ENCODE measurements around the gene BLOC1S1. TPM values are rescaled to one million over a fixed set of nuclear protein-coding genes. Genes with fewer than 3 reads are reported as not detected.
A peak's percentile ranks its signal among the peaks of the same experiment; 100 is the strongest.

The BLOC1S1 gene
- total and polyA plus RNA-seq, 2 of the 4 experiments (the other 2 are of a cell fraction), result 128 to 285 TPM

DNA sequence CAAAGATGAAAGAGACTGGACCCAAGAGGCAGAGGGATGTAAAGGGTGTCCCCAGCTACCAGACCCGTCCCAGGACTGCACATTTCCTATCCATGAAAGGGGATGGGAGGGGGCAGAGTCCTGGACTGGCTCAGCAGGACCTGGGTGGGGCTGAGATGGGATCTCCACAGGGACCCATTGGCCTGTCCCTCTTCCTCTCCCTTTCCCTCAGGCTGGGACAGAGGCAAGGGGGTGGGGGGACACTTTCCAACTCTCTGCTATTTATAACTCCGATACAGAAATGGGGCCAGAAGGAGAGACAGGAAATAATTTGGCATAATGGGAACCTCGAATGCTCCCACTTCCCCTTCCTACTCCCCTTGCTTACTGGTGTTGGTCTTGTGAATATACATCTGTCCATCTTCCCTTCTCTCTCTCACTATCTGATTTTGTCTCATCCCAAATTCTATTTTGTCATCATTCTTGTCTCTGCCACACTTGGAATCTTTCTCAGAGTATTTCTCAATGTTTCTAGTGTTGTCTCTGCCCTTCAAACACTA lies 7.1 kb upstream of the BLOC1S1 start:
- CTCF ChIA-PET, result no interaction called here
- no peak overlapping the region for H3K14ac ChIP-seq (replicated peaks; ENCODE audit: low read depth, low read length)
- no peak overlapping the region for H2BK20ac ChIP-seq (ENCODE audit: low read depth, low read length)
- H3K9me3 ChIP-seq (ENCODE audit: control insufficient read depth, insufficient read depth, low read length), result no peaks in the 10 kb centered on the region
- no peaks in the 10 kb centered on the region for H3K79me1 ChIP-seq (ENCODE audit: low read depth in 1 of 2, low read length in 2 of 2)
- peaks cover 25% of the 10 kb centered on the region for H3K27me3 ChIP-seq (ENCODE audit: control insufficient read depth, insufficient read depth, low read length)
- DNase-seq (no peak), ATAC-seq (ENCODE audit: low read depth) (no peak)
- no peak overlapping the region for H4K91ac ChIP-seq (ENCODE audit: insufficient read depth, low read depth, low read length)
- no peak for TF ChIP-seq RFX5 (IDR thresholded peaks at IDR 0.05; ENCODE audit: low read depth, low read length)
- no peak for TF ChIP-seq MXI1 (IDR thresholded peaks at IDR 0.05; ENCODE audit: borderline replicate concordance, low read depth, low read length)
- TF ChIP-seq MAFK (IDR thresholded peaks at IDR 0.05; ENCODE audit: low read depth, low read length), result no peak
- no peak overlapping the region for H4K8ac ChIP-seq (ENCODE audit: low read depth in 2 of 2, low read length in 2 of 2)
- no peak overlapping the region for H3K4ac ChIP-seq (ENCODE audit: low read depth, low read length)
- no peaks in the 10 kb centered on the region for H4K20me1 ChIP-seq (ENCODE audit: insufficient read depth, low read length)
- WGBS, 2 experiments (ENCODE audit: extremely low coverage in 2 of 2, insufficient read length in 1 of 2), result no CpG with 5 or more reads among the region's 3 CpGs
- H3K4me1 ChIP-seq (ENCODE audit: control insufficient read depth, insufficient read depth, low read length), result peaks cover 10% of the 10 kb centered on the region; the same call in 1 of the 2 replicates
- H3K23ac ChIP-seq (ENCODE audit: low read depth, low read length), result no peak overlapping the region; the same call in 1 of the 2 replicates
- H2AK9ac ChIP-seq (replicated peaks; ENCODE audit: low read depth, low read length, poor library complexity), result no peak overlapping the region
- no peak overlapping the region for H3K27ac ChIP-seq (ENCODE audit: insufficient read depth, low read length)
- no peak overlapping the region for H3K18ac ChIP-seq (ENCODE audit: low read depth, low read length)
- BruUV-seq (replicated peaks), result no TSS peak
- H3K4me2 ChIP-seq (ENCODE audit: low read depth, low read length), result peak overlapping the region; percentile 98
- dilution Hi-C loops (cut with HindIII; ENCODE audit: low sequenced_read_pairs, unreplicated experiment) (no loop called here), intact Hi-C loops (cut with micrococcal nuclease) (no loop called here), in situ Hi-C loops (cut with MboI; ENCODE audit: low sequenced_read_pairs) (no loop called here)
- H2BK120ac ChIP-seq (ENCODE audit: low read depth, low read length), result no peak overlapping the region
- H2AK5ac ChIP-seq (ENCODE audit: low read depth, low read length), result 0 out of 2 replicates have a peak overlapping the region, but pooled peaks have one; percentile 4
- no peak overlapping the region; the same call in 1 of the 2 replicates for H3K4me3 ChIP-seq (ENCODE audit: insufficient read depth, low read depth, low read length)
- H4K5ac ChIP-seq (ENCODE audit: low read depth, low read length), result 0 out of 2 replicates have a peak overlapping the region, but pooled peaks have one; percentile 11
- no peaks in the 10 kb centered on the region for H3K36me3 ChIP-seq (ENCODE audit: control insufficient read depth, insufficient read depth, low read length)
- POLR2A ChIA-PET (ENCODE audit: unreplicated experiment), result no interaction called here
- H3K56ac ChIP-seq (ENCODE audit: extremely low read depth, insufficient read depth, low read length), result no peak overlapping the region
- no peak overlapping the region for H2BK5ac ChIP-seq (ENCODE audit: low read depth, low read length, poor library complexity, severe bottlenecking)
- peak overlapping the region; percentile 69 for H2AFZ ChIP-seq (replicated peaks; ENCODE audit: low read length, poor library complexity)
- no peak overlapping the region for H3K9ac ChIP-seq (ENCODE audit: low read depth, low read length)
- H3K9me1 ChIP-seq (ENCODE audit: insufficient read depth, low read length), result no peaks in the 10 kb centered on the region; the same call in 1 of the 2 replicates
- no peak overlapping the region for H2BK15ac ChIP-seq (ENCODE audit: low read depth, low read length)

Data from IMR-90 (cell line).